A673 (cell line): ENCODE measurements around the gene DKK2.

Experiments used
- EZH2 ChIP-seq: fragments of 200-600 bp; sonication (generic); IDR thresholded peaks from 2 replicates; pipeline ENCODE4 v1.6.1; 2017; ENCODE audit warnings: borderline replicate concordance, low read depth, mild to moderate bottlenecking, mixed read lengths, antibody characterized with exemption, low read length; ENCODE audit not compliant: poor library complexity, severe bottlenecking
- TF ChIP-seq, protein P1 (sequence below): fragments of 300-800, 200-600 bp; sonication (generic); conservative IDR thresholded peaks from 2 replicates; pipeline ENCODE4 v1.5.1; 2017; ENCODE audit warnings: low read depth, mild to moderate bottlenecking, antibody characterized with exemption, low read length, moderate library complexity, mixed read lengths

DNA sequence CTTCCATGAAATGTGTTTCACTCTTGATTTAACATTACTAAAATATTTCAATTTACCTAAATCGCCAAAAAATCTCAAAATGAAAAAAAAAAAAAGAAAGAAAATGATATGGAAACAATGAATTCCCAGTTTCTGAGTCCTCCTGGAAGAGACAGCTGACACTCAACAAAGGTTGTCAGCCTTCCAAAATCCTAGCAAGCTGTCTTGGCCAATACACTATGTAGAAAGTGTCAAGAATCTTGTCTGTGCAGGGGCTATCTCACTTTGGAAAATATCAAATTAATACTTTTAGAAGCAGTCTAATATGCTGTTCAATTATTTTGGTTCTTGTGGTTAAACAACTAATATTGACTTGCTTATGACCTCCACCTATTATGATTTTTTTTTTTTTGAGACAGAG, 8.7 kb downstream of the DKK2 start:
- TF ChIP-seq, protein P1, sequence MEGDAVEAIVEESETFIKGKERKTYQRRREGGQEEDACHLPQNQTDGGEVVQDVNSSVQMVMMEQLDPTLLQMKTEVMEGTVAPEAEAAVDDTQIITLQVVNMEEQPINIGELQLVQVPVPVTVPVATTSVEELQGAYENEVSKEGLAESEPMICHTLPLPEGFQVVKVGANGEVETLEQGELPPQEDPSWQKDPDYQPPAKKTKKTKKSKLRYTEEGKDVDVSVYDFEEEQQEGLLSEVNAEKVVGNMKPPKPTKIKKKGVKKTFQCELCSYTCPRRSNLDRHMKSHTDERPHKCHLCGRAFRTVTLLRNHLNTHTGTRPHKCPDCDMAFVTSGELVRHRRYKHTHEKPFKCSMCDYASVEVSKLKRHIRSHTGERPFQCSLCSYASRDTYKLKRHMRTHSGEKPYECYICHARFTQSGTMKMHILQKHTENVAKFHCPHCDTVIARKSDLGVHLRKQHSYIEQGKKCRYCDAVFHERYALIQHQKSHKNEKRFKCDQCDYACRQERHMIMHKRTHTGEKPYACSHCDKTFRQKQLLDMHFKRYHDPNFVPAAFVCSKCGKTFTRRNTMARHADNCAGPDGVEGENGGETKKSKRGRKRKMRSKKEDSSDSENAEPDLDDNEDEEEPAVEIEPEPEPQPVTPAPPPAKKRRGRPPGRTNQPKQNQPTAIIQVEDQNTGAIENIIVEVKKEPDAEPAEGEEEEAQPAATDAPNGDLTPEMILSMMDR, result no peak
- no peak for TF ChIP-seq EZH2
